Spleen (tissue), 11 donors: ENCODE measurements around the gene ATF6B. TPM values are rescaled to one million over a fixed set of nuclear protein-coding genes. Genes with fewer than 3 reads are reported as not detected.

Experiments used
- DNase-seq: peaks from one replicate; pipeline ENCODE4 v3.0.0-alpha.2; 2020
- H3K27ac ChIP-seq, 8 donors: fragments of 200-600 bp; sonication (generic) in 7 of 8; 1 replicate in 4 of 8; 2 replicates in 4 of 8; pipeline versions ENCODE4 v1.5.0 to v1.8.0; 2016 to 2021; ENCODE audit warnings: inconsistent platforms in 4 of 8, mild to moderate bottlenecking in 4 of 8, moderate library complexity in 1 of 8
- H3K27me3 ChIP-seq, 7 donors: fragments of 200-600 bp; sonication (generic) in 6 of 7; replicated peaks in 1 of 7; 1 replicate in 4 of 7; 2 replicates in 3 of 7; pipeline versions ENCODE4 v1.5.0 to v1.8.0; 2016 to 2021; ENCODE audit warnings: inconsistent platforms in 3 of 7, mild to moderate bottlenecking in 1 of 7
- H3K36me3 ChIP-seq, 6 donors: fragments of 200-600 bp; sonication (generic) in 5 of 6; 1 replicate in 4 of 6; 2 replicates in 2 of 6; pipeline versions ENCODE4 v1.5.0 to v1.8.0; 2016 to 2021; ENCODE audit warnings: inconsistent platforms in 2 of 6
- H3K4me1 ChIP-seq, 6 donors: fragments of 200-600 bp; sonication (generic) in 5 of 6; 1 replicate in 3 of 6; 2 replicates in 3 of 6; pipeline versions ENCODE4 v1.5.0 to v1.8.0; 2016 to 2021; ENCODE audit warnings: inconsistent platforms in 3 of 6
- H3K4me3 ChIP-seq, 8 donors: fragments of 200-600 bp; sonication (generic) in 7 of 8; 1 replicate in 4 of 8; 2 replicates in 4 of 8; pipeline versions ENCODE4 v1.5.0 to v1.8.0; 2016 to 2021; ENCODE audit warnings: inconsistent platforms in 4 of 8, mild to moderate bottlenecking in 4 of 8, moderate library complexity in 2 of 8
- H3K9me3 ChIP-seq, 8 donors: fragments of 200-600 bp; sonication (generic) in 7 of 8; 1 replicate in 4 of 8; 2 replicates in 4 of 8; pipeline versions ENCODE4 v1.5.0 to v1.8.0; 2016 to 2021; ENCODE audit warnings: inconsistent platforms in 4 of 8
- POLR2A ChIP-seq, 3 donors: fragments of 450-650 bp; IDR thresholded peaks; one replicate each; pipeline ENCODE4 v1.5.1; 2017; ENCODE audit warnings: antibody characterized with exemption in 3 of 3, mild to moderate bottlenecking in 1 of 3
- POLR2AphosphoS5 ChIP-seq, 3 donors: sonication (generic); formaldehyde crosslinking; IDR thresholded peaks; one replicate each; pipeline ENCODE4 v1.5.1; 2017; ENCODE audit warnings: antibody characterized with exemption in 3 of 3
- WGBS, 5 donors: extraction: QIAGEN DNeasy Blood & Tissue Kit in 3 of 5; methylation state at CpG; one replicate each; pipeline versions ENCODE4 v1.1.5 to v1.1.7; 2013 to 2018; 5-methylcytosine and 5-hydroxymethylcytosine counted together
- intact Hi-C: fragments of 100-400 bp; cut with DNase I; formaldehyde crosslinking; loops from one replicate; pipeline ENCODE4 v1.15.0; 2023; ENCODE audit warnings: low total_unique reads
- polyA plus RNA-seq, 3 donors: library from polyadenylated mRNA; stranded (reverse); fragments of 200-250 nt; gene quantifications; one replicate each; pipeline ENCODE4 v1.2.1, GENCODE V29; 2013
- total RNA-seq, 7 donors: library from RNA; depleted of rRNA in 3 of 7; stranded (reverse); fragments of >200 nt in 3 of 7; fragmentation: NEBNext Ultra II Directional in 4 of 7; extraction: Animal tissue kit (Norgen Biotek cat#: 25700) in 4 of 7; gene quantifications; one replicate each; pipeline versions ENCODE4 v1.1.0 to v1.2.1, GENCODE V29; 2016 to 2021
- TF ChIP-seq, protein P1 (sequence below), 11 experiments: fragments of 200-600 bp in 7 of 11; fragments of 450-650 bp in 4 of 11; sonication (generic) in 4 of 11; IDR thresholded peaks in 8 of 11; conservative IDR thresholded peaks in 3 of 11; 1 replicate in 7 of 11; 2 replicates in 4 of 11; pipeline versions ENCODE4 v1.4.0 to v1.8.0; 2016 to 2021; ENCODE audit warnings: antibody characterized with exemption in 11 of 11, inconsistent platforms in 4 of 11, mild to moderate bottlenecking in 1 of 11
- donor health status: healthy with polysubstance abuse.
- donor health status: DM: no; HTN: no; CAD: no; lungs with moderate emphysema.
- donor health status: DM: no; HTN: no; CAD: no.
- donor health status: Bipolar disorder and iron deficiency.
- donor health status: healthy.
- donor health status: DM: no; HTN: no; CAD: no.
- donor health status: DM: yes; HTN: yes; CAD: no.

Gene ATF6B
- total and polyA plus RNA-seq, 10 donors, result 45.3 to 126 (median 92.7) TPM

DNA sequence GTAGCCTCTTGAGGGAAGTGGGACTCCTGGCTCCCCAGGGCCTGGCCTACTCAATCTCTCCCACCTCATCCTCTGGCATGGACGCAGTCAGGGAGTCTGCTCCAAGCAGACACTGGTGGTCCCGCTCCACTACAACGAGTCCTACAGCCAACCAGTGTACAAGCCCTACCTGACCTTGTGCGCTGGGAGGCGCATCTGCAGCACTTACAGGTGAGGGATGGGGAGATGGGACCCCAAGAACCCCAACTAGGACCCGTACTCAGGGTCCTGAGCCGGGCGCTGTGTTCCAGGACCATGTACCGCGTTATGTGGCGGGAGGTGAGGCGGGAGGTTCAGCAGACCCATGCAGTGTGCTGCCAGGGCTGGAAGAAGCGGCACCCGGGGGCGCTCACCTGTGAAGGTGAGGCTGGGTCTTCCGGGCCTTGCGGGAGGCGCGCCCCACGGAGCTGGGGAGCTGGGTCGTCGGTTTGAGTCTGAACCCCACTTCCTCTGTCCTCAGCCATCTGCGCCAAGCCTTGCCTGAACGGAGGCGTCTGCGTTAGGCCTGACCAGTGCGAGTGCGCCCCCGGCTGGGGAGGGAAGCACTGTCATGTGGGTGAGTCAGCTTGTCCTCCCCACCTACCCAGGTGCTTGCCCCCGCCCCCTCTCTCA lies 38.5 kb upstream of the ATF6B start:
- Histone ChIP-seq H3K4me3 (no peak overlapping the region), H3K9me3 (no peaks in the 10 kb centered on the region), H3K4me1 (no peaks in the 10 kb centered on the region), H3K27me3 (no peaks in the 10 kb centered on the region), H3K27ac (no peak overlapping the region), H3K36me3 (peaks cover 0 to 83% (median 35%) of the 10 kb centered on the region in 6 donors)
- DNase-seq, result peak; percentile 65
- intact Hi-C loops, result no loop called here
- 85 to 91% (median 90%) methylated on average over 17 to 30 of the region's 30 CpGs for WGBS, 5 donors
- TF ChIP-seq, protein P1, sequence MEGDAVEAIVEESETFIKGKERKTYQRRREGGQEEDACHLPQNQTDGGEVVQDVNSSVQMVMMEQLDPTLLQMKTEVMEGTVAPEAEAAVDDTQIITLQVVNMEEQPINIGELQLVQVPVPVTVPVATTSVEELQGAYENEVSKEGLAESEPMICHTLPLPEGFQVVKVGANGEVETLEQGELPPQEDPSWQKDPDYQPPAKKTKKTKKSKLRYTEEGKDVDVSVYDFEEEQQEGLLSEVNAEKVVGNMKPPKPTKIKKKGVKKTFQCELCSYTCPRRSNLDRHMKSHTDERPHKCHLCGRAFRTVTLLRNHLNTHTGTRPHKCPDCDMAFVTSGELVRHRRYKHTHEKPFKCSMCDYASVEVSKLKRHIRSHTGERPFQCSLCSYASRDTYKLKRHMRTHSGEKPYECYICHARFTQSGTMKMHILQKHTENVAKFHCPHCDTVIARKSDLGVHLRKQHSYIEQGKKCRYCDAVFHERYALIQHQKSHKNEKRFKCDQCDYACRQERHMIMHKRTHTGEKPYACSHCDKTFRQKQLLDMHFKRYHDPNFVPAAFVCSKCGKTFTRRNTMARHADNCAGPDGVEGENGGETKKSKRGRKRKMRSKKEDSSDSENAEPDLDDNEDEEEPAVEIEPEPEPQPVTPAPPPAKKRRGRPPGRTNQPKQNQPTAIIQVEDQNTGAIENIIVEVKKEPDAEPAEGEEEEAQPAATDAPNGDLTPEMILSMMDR (IDR thresholded peaks at IDR 0.05 in 8 of 11, conservative IDR thresholded peaks at IDR 0.05 in 3 of 11), result no peak
- TF ChIP-seq POLR2AphosphoS5 (IDR thresholded peaks at IDR 0.05), result peak in 1 of 3 donors; percentile 47
- no peak for TF ChIP-seq POLR2A (IDR thresholded peaks at IDR 0.05)

GRCh38 chr6:32164295-32164694 lies 36.2 kb upstream of the ATF6B start, which contains the start of gene EGFL8:
EGFL8 (plus strand) TSS chr6:32164595; CDS start chr6:32166166, 1,571 bp downstream.
- Histone ChIP-seq H3K4me1 (no peaks in the 10 kb centered on the region), H3K27ac (peak within 1 kb of the TSS in 1 of 8 donors; percentile 34), H3K4me3 (no peak within 1 kb of the TSS), H3K27me3 (no peaks in the 10 kb centered on the region), H3K9me3 (no peaks in the 10 kb centered on the region), H3K36me3 (peaks cover 0 to 70% (median 16%) of the 10 kb centered on the region in 6 donors)
- TF ChIP-seq, protein P1 (IDR thresholded peaks at IDR 0.05 in 8 of 11, conservative IDR thresholded peaks at IDR 0.05 in 3 of 11), result no peak
- TF ChIP-seq POLR2AphosphoS5 (IDR thresholded peaks at IDR 0.05) (no peak), POLR2A (IDR thresholded peaks at IDR 0.05) (no peak)
- DNase-seq, result peak; percentile 17
- intact Hi-C loops, result no loop called here

- intact Hi-C loops, result no loop called here
- 89 to 98% (median 92%) methylated on average over 7 of the region's 7 CpGs for WGBS, 5 donors
- Histone ChIP-seq H3K9me3 (no peaks in the 10 kb centered on the region), H3K4me3 (no peak overlapping the region), H3K4me1 (no peaks in the 10 kb centered on the region), H3K36me3 (peaks cover 0 to 69% (median 15%) of the 10 kb centered on the region in 6 donors), H3K27me3 (no peaks in the 10 kb centered on the region), H3K27ac (peak overlapping the region in 1 of 8 donors; percentile 34)
- peak; percentile 39 for DNase-seq
- TF ChIP-seq, protein P1 (IDR thresholded peaks at IDR 0.05 in 8 of 11, conservative IDR thresholded peaks at IDR 0.05 in 3 of 11), result no peak
- peak in 1 of 3 donors; percentile 13 for TF ChIP-seq POLR2AphosphoS5 (IDR thresholded peaks at IDR 0.05)
- TF ChIP-seq POLR2A (IDR thresholded peaks at IDR 0.05), result no peak
These were observed 35.7 kb upstream of the ATF6B start for GRCh38 chr6:32163559-32164258.

DNA sequence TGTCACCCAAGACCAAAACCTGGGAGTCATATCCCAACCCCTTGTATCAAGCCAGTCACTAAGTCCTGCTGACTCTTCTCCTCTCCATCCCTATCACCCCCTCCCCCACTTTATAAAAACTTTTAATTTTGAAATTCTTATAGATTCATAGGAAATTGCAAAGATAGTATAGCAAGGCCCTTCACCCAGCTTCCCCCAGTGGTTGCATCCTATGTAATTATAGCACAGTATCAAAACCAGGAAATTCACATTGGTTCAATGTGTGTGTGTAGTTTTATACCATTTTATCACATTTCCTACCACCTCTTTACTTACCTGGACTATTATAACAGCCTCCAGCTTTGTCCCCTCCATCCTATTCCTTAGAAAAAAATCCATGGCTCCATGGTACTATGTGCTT lies 30.0 kb upstream of the ATF6B start:
- intact Hi-C loops, result no loop called here
- DNase-seq, result no peak
- H3K4me1 ChIP-seq, result peaks cover 6 to 30% (median 20%) of the 10 kb centered on the region in 6 donors
- peaks cover 0 to 52% (median 16%) of the 10 kb centered on the region in 6 donors for H3K36me3 ChIP-seq
- H3K27ac ChIP-seq, result no peak overlapping the region
- H3K9me3 ChIP-seq, result no peaks in the 10 kb centered on the region
- H3K4me3 ChIP-seq, result no peak overlapping the region
- peaks cover 0 to 15% (median 0%) of the 10 kb centered on the region in 7 donors for H3K27me3 ChIP-seq
- TF ChIP-seq, protein P1 (IDR thresholded peaks at IDR 0.05 in 8 of 11, conservative IDR thresholded peaks at IDR 0.05 in 3 of 11), result no peak
- TF ChIP-seq POLR2AphosphoS5 (IDR thresholded peaks at IDR 0.05), result no peak
- TF ChIP-seq POLR2A (IDR thresholded peaks at IDR 0.05), result no peak
